Activated naive CD4-positive, alpha-beta T cell treated with anti-CD3 and anti-CD28 coated beads, Interleukin-2, amount 50 U/mL, for 24 hours (primary cell): ENCODE measurements around the gene ZNF746.
A peak's percentile ranks its signal among the peaks of the same experiment; 100 is the strongest.

Experiments used
- H3K27ac Mint-ChIP-seq: one replicate; pipeline ENCODE4 v1.8.0; 2021; ENCODE audit warnings: mild to moderate bottlenecking, mixed read lengths
- H3K27me3 Mint-ChIP-seq: one replicate; pipeline ENCODE4 v1.8.0; 2021; ENCODE audit warnings: mixed read lengths
- H3K36me3 Mint-ChIP-seq: one replicate; pipeline ENCODE4 v1.8.0; 2021; ENCODE audit warnings: mixed read lengths
- H3K4me1 Mint-ChIP-seq: one replicate; pipeline ENCODE4 v1.8.0; 2021; ENCODE audit warnings: mixed read lengths
- H3K4me3 Mint-ChIP-seq: one replicate; pipeline ENCODE4 v1.8.0; 2021; ENCODE audit warnings: mild to moderate bottlenecking, mixed read lengths
- H3K9me3 Mint-ChIP-seq: one replicate; pipeline ENCODE4 v1.8.0; 2021; ENCODE audit warnings: mixed read lengths

Gene ZNF746

DNA sequence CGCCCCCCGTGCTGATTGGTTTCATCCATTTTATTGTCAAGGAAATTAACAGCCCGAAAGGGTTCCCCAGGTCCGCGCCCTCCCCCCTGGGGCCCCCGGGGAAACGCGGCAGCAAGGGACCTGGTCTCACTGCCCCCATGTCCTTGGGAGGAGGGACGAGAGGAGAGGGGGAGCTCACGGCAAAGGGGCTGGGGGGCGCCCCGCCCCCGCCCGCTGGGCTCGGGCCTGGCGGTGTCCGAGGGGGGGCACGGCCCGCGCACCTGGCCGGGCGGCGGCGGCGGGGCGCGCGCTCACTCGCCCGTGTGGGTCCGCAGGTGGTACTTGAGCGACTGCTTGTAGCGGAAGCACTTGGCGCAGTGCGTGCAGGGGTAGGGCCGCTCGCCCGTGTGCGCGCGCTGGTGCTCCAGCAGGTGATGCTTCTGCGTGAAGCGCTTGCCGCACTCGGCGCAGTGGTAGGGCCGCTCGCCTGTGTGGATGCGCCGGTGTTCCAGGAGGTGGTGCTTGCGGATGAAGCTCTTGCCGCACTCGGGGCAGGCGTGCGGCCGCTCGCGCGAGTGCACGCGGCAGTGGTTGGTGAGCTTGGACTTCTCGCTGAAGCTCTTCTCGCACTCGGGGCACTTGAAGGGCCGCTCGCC, 66.0 kb downstream of the ZNF746 start:
- Mint-ChIP-seq H3K9me3 (no peaks in the 10 kb centered on the region), H3K36me3 (peaks cover 22% of the 10 kb centered on the region), H3K4me3 (no peak overlapping the region), H3K4me1 (no peaks in the 10 kb centered on the region), H3K27ac (no peak overlapping the region), H3K27me3 (no peaks in the 10 kb centered on the region)

DNA sequence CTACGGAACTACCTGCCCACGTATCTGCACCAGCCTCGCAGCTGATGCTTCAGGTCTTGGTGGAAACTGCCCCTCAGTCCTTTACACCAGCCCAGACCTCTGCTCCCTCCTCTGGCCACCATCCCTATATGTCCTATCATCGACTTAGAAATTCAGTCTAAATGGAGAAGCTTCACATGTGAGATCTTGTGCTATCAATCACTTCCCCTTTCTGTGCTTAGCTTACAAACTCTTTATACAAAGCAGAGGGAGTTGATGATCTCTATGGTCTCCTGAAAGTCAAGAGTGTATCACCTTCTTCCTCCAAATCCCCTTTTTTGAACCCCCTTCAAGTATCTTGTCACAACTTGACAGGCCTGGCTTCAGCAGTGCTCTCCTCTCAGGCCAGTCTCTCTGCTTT, 67.4 kb downstream of the ZNF746 start:
- Mint-ChIP-seq H3K9me3 (no peaks in the 10 kb centered on the region), H3K4me1 (no peaks in the 10 kb centered on the region), H3K4me3 (no peak overlapping the region), H3K27ac (no peak overlapping the region), H3K36me3 (peaks cover 22% of the 10 kb centered on the region), H3K27me3 (no peaks in the 10 kb centered on the region)

DNA sequence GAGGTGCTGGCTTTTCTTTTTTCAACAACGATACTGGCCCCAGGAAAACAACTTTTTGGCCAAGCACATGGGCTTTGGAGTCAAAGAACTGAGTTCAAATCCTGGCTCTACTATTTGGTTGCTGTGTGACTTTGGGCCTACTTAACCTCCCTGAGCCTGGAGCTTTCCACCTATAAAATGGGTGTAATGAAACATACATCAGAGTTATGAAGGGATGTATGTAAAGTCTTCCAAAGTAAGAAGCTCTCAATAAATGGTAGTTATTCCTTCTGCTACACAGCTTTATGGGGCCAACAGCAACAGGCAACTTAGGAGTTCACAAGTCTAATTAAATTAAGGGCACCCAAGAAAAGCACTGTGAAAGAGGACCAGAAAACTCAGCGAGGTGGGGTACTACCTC, 69.7 kb downstream of the ZNF746 start:
- H3K27ac Mint-ChIP-seq: no peak overlapping the region
- H3K4me1 Mint-ChIP-seq: peaks cover 3% of the 10 kb centered on the region

DNA sequence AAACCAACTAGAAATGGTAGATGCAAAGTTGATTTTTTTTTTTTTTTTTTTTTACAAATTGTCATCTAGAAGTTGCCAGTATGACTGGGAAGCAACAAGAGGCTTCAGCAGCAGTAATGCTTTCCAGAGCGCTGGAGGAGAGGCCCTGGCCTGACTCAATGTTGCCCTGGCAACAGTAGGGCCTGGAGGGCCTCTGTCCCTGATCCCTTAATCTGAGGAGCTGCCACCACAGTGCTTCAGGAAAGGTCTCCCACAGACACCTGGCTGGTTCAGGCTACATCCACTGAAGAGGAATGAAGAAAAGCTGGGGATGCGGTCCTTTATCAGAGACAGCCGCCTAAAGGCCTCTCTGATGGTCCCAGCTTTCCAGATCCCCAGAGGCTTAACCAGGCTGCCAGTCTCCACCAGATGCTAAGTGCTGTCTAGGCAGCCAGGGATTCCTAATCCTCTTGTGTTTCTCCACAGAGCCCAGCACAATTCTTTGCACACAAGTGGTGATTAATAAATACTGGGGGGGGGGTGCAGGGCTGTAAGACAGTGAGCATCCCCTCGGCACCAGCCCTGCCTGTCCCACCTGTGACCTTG, 70.4 kb downstream of the ZNF746 start:
- no peaks in the 10 kb centered on the region for H3K27me3 Mint-ChIP-seq
- peaks cover 3% of the 10 kb centered on the region for H3K4me1 Mint-ChIP-seq
- no peak overlapping the region for H3K4me3 Mint-ChIP-seq
- H3K9me3 Mint-ChIP-seq: no peaks in the 10 kb centered on the region
- no peak overlapping the region for H3K27ac Mint-ChIP-seq
- peaks cover 8% of the 10 kb centered on the region for H3K36me3 Mint-ChIP-seq

More for the DNA sequence above, 69.7 kb downstream of the ZNF746 start:
- H3K36me3 Mint-ChIP-seq: peaks cover 11% of the 10 kb centered on the region
- no peak overlapping the region for H3K4me3 Mint-ChIP-seq
- no peaks in the 10 kb centered on the region for H3K27me3 Mint-ChIP-seq
- H3K9me3 Mint-ChIP-seq: no peaks in the 10 kb centered on the region

DNA sequence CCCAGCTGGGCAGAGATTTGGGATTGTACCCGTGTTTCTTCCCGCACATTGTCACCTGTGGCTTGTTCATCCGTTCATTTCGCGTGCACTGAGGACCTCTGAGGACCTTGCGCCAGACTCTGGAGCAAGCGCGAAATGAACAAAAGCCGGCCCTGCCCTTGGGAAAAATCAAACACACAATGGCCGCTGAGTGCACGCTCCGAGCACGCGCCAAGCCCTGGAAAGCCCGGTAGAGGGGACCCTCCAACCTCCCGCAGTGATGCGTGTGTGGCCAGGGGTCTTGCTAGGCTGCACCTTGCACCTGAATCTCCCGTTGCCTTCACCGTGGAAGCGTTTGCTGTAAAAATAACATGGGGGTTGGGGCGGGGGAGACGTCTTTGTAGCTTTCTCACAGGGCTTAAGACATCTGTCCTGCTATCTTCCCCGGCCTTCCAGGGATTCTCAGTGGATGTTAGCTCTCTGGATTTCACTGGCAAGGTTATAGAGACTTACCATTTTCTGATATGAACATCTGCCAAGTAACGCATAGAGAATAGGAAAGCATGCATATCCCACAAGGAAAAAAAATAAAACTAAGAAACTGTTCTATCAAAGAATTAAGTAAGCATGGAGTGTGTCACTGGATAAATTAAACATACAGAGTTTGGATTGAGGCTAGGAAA, 74.0 kb downstream of the ZNF746 start:
- Mint-ChIP-seq H3K27ac (peak overlapping the region; percentile 7), H3K9me3 (no peaks in the 10 kb centered on the region), H3K27me3 (no peaks in the 10 kb centered on the region), H3K4me3 (peak overlapping the region; percentile 60), H3K4me1 (peaks cover 3% of the 10 kb centered on the region), H3K36me3 (peaks cover 2% of the 10 kb centered on the region)

DNA sequence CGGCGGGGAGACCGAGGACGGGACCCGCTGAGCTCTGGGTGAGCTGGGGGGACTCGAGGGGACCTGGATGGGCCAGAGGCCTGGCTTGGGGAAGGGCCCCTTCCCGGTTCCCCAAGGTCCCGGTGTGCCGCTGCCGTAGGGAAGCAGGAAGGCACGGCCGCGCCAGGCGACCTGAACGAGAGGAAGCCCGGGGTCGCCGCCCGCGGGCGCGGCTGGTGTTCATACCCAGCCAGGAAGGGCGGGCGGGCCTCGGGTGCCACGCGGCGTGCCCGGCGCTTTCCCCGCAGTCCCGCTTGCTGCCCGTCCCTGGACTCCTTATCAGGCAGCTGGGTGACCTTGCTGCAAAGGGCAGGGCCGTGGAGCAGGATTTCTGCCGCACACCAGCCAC, 74.7 kb downstream of the ZNF746 start:
- Mint-ChIP-seq H3K4me1 (peaks cover 3% of the 10 kb centered on the region), H3K36me3 (no peaks in the 10 kb centered on the region), H3K4me3 (peak overlapping the region; percentile 60), H3K9me3 (no peaks in the 10 kb centered on the region), H3K27ac (no peak overlapping the region), H3K27me3 (no peaks in the 10 kb centered on the region)
